ENCODE measurements around the gene CSPG5. TPM values are rescaled to one million over a fixed set of nuclear protein-coding genes. Genes with fewer than 3 reads are reported as not detected.

Gene CSPG5
- total RNA-seq, 2 donors from 2014 or later: 0.16 to 1.2 TPM

GRCh38 chr3:47601281-47601680 lies 22.6 kb upstream of the CSPG5 start:
- no peak for ATAC-seq
- Mint-ChIP-seq H3K9me3 (no peaks in the 10 kb centered on the region), H3K27ac (peak overlapping the region in 1 of 2 donors; percentile 4), H3K36me3 (peaks cover 10 to 19% of the 10 kb centered on the region in 2 donors)
- DNase-seq (ENCODE audit: low spot score in 2 of 2): no peak

- ATAC-seq (no peak), DNase-seq (ENCODE audit: low spot score in 2 of 2) (no peak)
- Mint-ChIP-seq H3K36me3 (no peaks in the 10 kb centered on the region), H3K9me3 (no peaks in the 10 kb centered on the region), H3K27ac (no peak overlapping the region)
These were observed 16.1 kb upstream of the CSPG5 start for GRCh38 chr3:47594792-47595191.

GRCh38 chr3:47592066-47592795 lies 13.6 kb upstream of the CSPG5 start:
- H3K36me3 Mint-ChIP-seq: no peaks in the 10 kb centered on the region
- no peak overlapping the region for H3K27ac Mint-ChIP-seq
- H3K9me3 Mint-ChIP-seq: no peaks in the 10 kb centered on the region
- no peak for DNase-seq (ENCODE audit: low spot score in 2 of 2)
- ATAC-seq: no peak

- DNase-seq (ENCODE audit: low spot score in 2 of 2) (no peak), ATAC-seq (no peak)
- peaks cover 0 to 6% of the 10 kb centered on the region in 2 donors for H3K36me3 Mint-ChIP-seq
- peak overlapping the region in 1 of 2 donors; percentile 59 for H3K27ac Mint-ChIP-seq
- H3K9me3 Mint-ChIP-seq: no peaks in the 10 kb centered on the region
These were observed 11.6 kb upstream of the CSPG5 start for GRCh38 chr3:47590216-47590615.

GRCh38 chr3:47588587-47588986 lies 9.9 kb upstream of the CSPG5 start:
- H3K27ac Mint-ChIP-seq: no peak overlapping the region
- H3K36me3 Mint-ChIP-seq: peaks cover 0 to 6% of the 10 kb centered on the region in 2 donors
- ATAC-seq (no peak), DNase-seq (ENCODE audit: low spot score in 2 of 2) (no peak)
- no peaks in the 10 kb centered on the region for H3K9me3 Mint-ChIP-seq

GRCh38 chr3:47588053-47588452 lies 9.4 kb upstream of the CSPG5 start:
- Mint-ChIP-seq H3K9me3 (no peaks in the 10 kb centered on the region), H3K36me3 (peaks cover 0 to 6% of the 10 kb centered on the region in 2 donors), H3K27ac (peak overlapping the region in 1 of 2 donors; percentile 60)
- DNase-seq (ENCODE audit: low spot score in 2 of 2) (no peak), ATAC-seq (no peak)

- Mint-ChIP-seq H3K9me3 (no peaks in the 10 kb centered on the region), H3K27ac (no peak overlapping the region), H3K36me3 (peaks cover 0 to 6% of the 10 kb centered on the region in 2 donors)
- DNase-seq (ENCODE audit: low spot score in 2 of 2) (no peak), ATAC-seq (no peak)
These were observed 8.1 kb upstream of the CSPG5 start for GRCh38 chr3:47586746-47587145.

GRCh38 chr3:47583320-47584075 lies 4.8 kb upstream of the CSPG5 start:
- H3K9me3 Mint-ChIP-seq: no peaks in the 10 kb centered on the region

GRCh38 chr3:47581835-47582234 lies 3.2 kb upstream of the CSPG5 start:
- Mint-ChIP-seq H3K36me3 (peaks cover 0 to 6% of the 10 kb centered on the region in 2 donors), H3K27ac (no peak overlapping the region), H3K9me3 (no peaks in the 10 kb centered on the region)
- ATAC-seq (no peak), DNase-seq (ENCODE audit: low spot score in 2 of 2) (no peak)

More at GRCh38 chr3:47583320-47584075, 4.8 kb upstream of the CSPG5 start:
- H3K27ac Mint-ChIP-seq: no peak overlapping the region
- H3K36me3 Mint-ChIP-seq: peaks cover 0 to 6% of the 10 kb centered on the region in 2 donors
- DNase-seq (ENCODE audit: low spot score in 2 of 2): no peak
- no peak for ATAC-seq

GRCh38 chr3:47581422-47581821 lies 2.8 kb upstream of the CSPG5 start:
- Mint-ChIP-seq H3K27ac (no peak overlapping the region), H3K9me3 (no peaks in the 10 kb centered on the region), H3K36me3 (peaks cover 0 to 6% of the 10 kb centered on the region in 2 donors)
- no peak for DNase-seq (ENCODE audit: low spot score in 2 of 2)
- ATAC-seq: no peak

- Mint-ChIP-seq H3K36me3 (no peaks in the 10 kb centered on the region), H3K27ac (no peak overlapping the region), H3K9me3 (no peaks in the 10 kb centered on the region)
- ATAC-seq (no peak), DNase-seq (ENCODE audit: low spot score in 2 of 2) (no peak)
These were observed 1.8 kb upstream of the CSPG5 start for GRCh38 chr3:47580481-47580880.

GRCh38 chr3:47579875-47580274 lies 1.2 kb upstream of the CSPG5 start:
- H3K27ac Mint-ChIP-seq: no peak overlapping the region
- H3K36me3 Mint-ChIP-seq: no peaks in the 10 kb centered on the region
- no peaks in the 10 kb centered on the region for H3K9me3 Mint-ChIP-seq
- DNase-seq (ENCODE audit: low spot score in 2 of 2) (no peak), ATAC-seq (no peak)

GRCh38 chr3:47578119-47578632 lies 489 bp downstream of the CSPG5 start:
- H3K9me3 Mint-ChIP-seq: no peaks in the 10 kb centered on the region
- DNase-seq (ENCODE audit: low spot score in 2 of 2) (peak in 1 of 2 donors; percentile 38), ATAC-seq (peak; percentile 70 to 77)
- no peaks in the 10 kb centered on the region for H3K36me3 Mint-ChIP-seq
- no peak overlapping the region for H3K27ac Mint-ChIP-seq

- peak in 1 of 2 donors; percentile 12 for DNase-seq (ENCODE audit: low spot score in 2 of 2)
- ATAC-seq: peak in 1 of 2 donors; percentile 48
These were observed 1.0 kb downstream of the CSPG5 start for GRCh38 chr3:47577583-47578118.

GRCh38 chr3:47573190-47574172 lies 5.2 kb downstream of the CSPG5 start:
- ATAC-seq (no peak), DNase-seq (ENCODE audit: low spot score in 2 of 2) (no peak)
- Mint-ChIP-seq H3K9me3 (no peaks in the 10 kb centered on the region), H3K27ac (no peak overlapping the region), H3K36me3 (no peaks in the 10 kb centered on the region)

More at GRCh38 chr3:47577583-47578118, 1.0 kb downstream of the CSPG5 start:
- no peak overlapping the region for H3K27ac Mint-ChIP-seq
- H3K36me3 Mint-ChIP-seq: no peaks in the 10 kb centered on the region
- H3K9me3 Mint-ChIP-seq: no peaks in the 10 kb centered on the region

Data from activated naive CD4-positive, alpha-beta T cell treated with anti-CD3 and anti-CD28 coated beads, Interleukin-2, amount 50 U/mL, for 72 hours (primary cell).